Measurements from ENCODE around the gene NYNRIN. TPM values are rescaled to one million over a fixed set of nuclear protein-coding genes. Genes with fewer than 3 reads are reported as not detected.

NYNRIN gene
- total RNA-seq, 4 donors from 2014 or later, result 3.2 to 15.5 (median 10.3) TPM

DNA sequence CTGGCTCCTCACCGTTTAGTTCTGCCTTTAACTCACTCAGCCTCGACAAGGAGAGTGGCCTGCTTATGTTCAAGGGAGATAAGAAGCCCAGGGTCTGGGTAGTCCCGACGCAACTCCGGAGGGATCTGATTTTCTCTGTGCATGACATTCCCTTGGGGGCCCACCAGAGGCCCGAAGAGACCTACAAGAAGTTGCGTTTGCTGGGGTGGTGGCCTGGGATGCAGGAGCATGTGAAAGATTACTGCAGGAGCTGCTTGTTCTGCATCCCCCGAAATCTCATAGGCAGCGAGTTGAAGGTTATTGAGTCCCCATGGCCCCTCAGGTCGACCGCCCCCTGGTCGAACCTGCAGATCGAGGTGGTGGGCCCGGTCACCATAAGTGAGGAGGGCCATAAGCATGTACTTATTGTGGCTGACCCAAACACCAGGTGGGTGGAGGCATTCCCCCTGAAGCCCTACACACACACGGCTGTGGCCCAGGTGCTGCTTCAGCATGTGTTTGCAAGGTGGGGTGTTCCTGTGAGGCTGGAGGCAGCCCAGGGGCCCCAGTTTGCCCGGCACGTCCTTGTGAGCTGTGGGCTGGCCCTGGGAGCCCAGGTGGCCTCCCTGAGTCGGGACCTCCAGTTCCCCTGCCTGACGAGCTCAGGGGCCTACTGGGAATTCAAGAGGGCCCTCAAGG lies 17.6 kb downstream of the NYNRIN start:
- Histone ChIP-seq H3K4me1 (peaks cover 0 to 11% (median 0%) of the 10 kb centered on the region in 4 donors), H3K9me3 (no peaks in the 10 kb centered on the region), H3K4me3 (no peak overlapping the region), H3K27me3 (no peaks in the 10 kb centered on the region), H3K36me3 (peaks cover 0 to 22% (median 0%) of the 10 kb centered on the region in 3 donors), H3K27ac (no peak overlapping the region)
- TF ChIP-seq POLR2A (IDR thresholded peaks at IDR 0.05), result no peak
- TF ChIP-seq, protein P1, sequence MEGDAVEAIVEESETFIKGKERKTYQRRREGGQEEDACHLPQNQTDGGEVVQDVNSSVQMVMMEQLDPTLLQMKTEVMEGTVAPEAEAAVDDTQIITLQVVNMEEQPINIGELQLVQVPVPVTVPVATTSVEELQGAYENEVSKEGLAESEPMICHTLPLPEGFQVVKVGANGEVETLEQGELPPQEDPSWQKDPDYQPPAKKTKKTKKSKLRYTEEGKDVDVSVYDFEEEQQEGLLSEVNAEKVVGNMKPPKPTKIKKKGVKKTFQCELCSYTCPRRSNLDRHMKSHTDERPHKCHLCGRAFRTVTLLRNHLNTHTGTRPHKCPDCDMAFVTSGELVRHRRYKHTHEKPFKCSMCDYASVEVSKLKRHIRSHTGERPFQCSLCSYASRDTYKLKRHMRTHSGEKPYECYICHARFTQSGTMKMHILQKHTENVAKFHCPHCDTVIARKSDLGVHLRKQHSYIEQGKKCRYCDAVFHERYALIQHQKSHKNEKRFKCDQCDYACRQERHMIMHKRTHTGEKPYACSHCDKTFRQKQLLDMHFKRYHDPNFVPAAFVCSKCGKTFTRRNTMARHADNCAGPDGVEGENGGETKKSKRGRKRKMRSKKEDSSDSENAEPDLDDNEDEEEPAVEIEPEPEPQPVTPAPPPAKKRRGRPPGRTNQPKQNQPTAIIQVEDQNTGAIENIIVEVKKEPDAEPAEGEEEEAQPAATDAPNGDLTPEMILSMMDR (IDR thresholded peaks at IDR 0.05), result no peak
- peak in 1 of 3 donors; percentile 36 for DNase-seq

DNA sequence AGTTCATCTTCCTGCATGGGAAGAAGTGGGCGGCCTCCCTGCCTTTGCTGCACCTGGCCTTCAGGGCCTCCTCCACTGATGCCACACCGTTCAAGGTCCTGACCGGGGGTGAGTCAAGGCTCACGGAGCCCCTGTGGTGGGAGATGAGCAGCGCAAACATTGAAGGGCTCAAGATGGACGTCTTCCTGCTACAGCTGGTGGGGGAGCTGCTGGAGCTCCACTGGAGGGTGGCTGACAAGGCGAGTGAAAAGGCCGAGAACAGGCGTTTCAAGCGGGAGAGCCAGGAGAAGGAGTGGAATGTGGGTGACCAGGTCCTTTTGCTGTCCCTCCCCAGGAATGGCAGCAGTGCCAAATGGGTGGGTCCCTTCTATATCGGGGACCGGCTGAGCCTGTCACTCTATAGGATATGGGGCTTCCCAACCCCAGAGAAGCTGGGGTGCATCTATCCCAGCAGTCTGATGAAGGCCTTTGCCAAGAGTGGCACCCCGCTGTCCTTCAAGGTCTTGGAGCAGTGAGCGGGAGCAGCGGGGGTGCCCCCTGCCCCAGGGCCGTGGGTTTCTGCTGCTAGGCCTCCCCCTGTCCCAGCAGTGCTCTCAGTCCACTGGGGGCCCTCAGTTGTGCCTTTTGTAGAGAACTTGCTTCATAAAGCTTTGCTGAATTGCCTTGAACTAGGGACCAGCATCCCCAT lies 18.3 kb downstream of the NYNRIN start:
- Histone ChIP-seq H3K9me3 (no peaks in the 10 kb centered on the region), H3K4me3 (no peak overlapping the region), H3K27me3 (no peaks in the 10 kb centered on the region), H3K36me3 (peaks cover 0 to 22% (median 0%) of the 10 kb centered on the region in 3 donors), H3K27ac (no peak overlapping the region), H3K4me1 (peaks cover 0 to 12% (median 0%) of the 10 kb centered on the region in 4 donors)
- TF ChIP-seq POLR2A (IDR thresholded peaks at IDR 0.05), result no peak
- TF ChIP-seq, protein P1 (IDR thresholded peaks at IDR 0.05), result no peak
- peak in 1 of 3 donors; percentile 41 for DNase-seq

- Histone ChIP-seq H3K27me3 (no peaks in the 10 kb centered on the region), H3K9me3 (no peaks in the 10 kb centered on the region), H3K36me3 (peaks cover 0 to 20% (median 0%) of the 10 kb centered on the region in 3 donors), H3K27ac (peak overlapping the region in 2 of 4 donors; percentile 44 to 73), H3K4me1 (peaks cover 0 to 21% (median 1%) of the 10 kb centered on the region in 4 donors), H3K4me3 (peak overlapping the region in 1 of 4 donors; percentile 1)
- TF ChIP-seq, protein P1 (IDR thresholded peaks at IDR 0.05), result no peak
- peak in 1 of 3 donors; percentile 43 for DNase-seq
Observed at GRCh38 chr14:24417832-24418491, 19.2 kb downstream of the NYNRIN start.

GRCh38 chr14:24418492-24418873 lies 19.7 kb downstream of the NYNRIN start:
- DNase-seq, result peak in 2 of 3 donors; percentile 72 to 87

GRCh38 chr14:24422261-24422660 lies 23.5 kb downstream of the NYNRIN start:
- no peak overlapping the region for H3K4me3 ChIP-seq
- H3K27ac ChIP-seq, result peak overlapping the region in 2 of 4 donors; percentile 78 to 99
- TF ChIP-seq POLR2A (IDR thresholded peaks at IDR 0.05), result no peak
- TF ChIP-seq, protein P1 (IDR thresholded peaks at IDR 0.05), result no peak
- H3K27me3 ChIP-seq, result no peaks in the 10 kb centered on the region
- no peaks in the 10 kb centered on the region for H3K36me3 ChIP-seq
- DNase-seq, result no peak
- H3K4me1 ChIP-seq, result peaks cover 0 to 34% (median 1%) of the 10 kb centered on the region in 4 donors
- H3K9me3 ChIP-seq, result no peaks in the 10 kb centered on the region

More at GRCh38 chr14:24418492-24418873, 19.7 kb downstream of the NYNRIN start:
- Histone ChIP-seq H3K36me3 (peaks cover 0 to 16% (median 0%) of the 10 kb centered on the region in 3 donors), H3K9me3 (no peaks in the 10 kb centered on the region), H3K4me3 (peak overlapping the region in 1 of 4 donors; percentile 1), H3K27me3 (no peaks in the 10 kb centered on the region), H3K27ac (peak overlapping the region in 3 of 4 donors; percentile 23 to 73 (median 44)), H3K4me1 (peaks cover 0 to 21% (median 1%) of the 10 kb centered on the region in 4 donors)
- peak in 1 of 2 donors; percentile 57 for TF ChIP-seq POLR2A (IDR thresholded peaks at IDR 0.05)
- TF ChIP-seq, protein P1 (IDR thresholded peaks at IDR 0.05), result no peak

Data from Peyer's patch (tissue), 4 donors.